HCEC 1CT (cell line): ENCODE data around the gene SDC1.
A peak's percentile ranks its signal among the peaks of the same experiment; 100 is the strongest.

Experiments
- DNase-seq: peaks from one replicate; pipeline ENCODE4 v3.0.0-alpha.2; 2017

Gene SDC1

DNA sequence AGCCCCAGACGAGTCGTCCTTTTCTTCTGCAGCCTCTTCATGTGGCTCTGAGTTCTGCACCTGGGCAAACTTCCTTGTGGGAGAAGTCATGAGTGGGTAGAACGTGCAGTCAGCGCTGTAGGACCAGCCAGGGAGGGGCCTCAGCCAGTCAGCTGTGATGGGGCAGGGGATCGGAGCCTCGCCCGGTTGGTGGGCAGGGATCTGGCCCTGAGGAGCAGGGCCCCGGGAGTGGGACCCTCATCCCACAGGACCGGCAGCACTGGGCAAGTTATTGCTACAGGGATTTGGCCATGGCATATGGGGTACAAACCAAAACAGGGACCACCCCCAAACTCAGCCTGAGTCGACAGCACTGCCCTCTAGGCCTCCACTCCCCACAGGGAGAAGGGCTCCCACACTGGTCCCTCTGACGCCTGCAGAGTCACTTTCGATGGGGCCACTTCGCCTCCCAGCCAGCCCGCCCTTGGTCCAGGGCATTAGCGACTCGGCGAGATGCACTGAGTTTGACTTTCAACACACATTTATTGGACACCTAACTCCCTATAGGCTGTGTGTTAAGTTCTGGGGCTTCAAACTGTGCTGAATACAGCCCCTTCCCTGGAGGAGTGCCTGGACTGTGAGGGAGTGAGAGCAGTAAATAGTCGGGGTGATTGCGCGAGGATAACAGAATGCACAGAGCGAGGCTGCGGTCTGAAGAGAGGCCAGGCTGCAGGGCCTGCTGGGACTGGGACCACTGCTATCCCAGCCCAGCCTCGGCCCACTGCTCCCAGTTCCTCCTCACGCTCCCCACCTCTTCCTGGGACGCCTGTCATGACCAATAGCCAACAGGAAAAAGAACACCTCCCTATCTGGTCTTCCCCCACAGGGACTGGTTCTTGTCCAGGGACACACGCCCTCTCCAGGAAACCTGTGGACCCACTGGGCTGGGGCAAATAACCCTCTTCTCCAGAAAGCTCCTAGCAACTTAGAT lies 55.9 kb downstream of the SDC1 start:
- DNase-seq, result no peak

DNA sequence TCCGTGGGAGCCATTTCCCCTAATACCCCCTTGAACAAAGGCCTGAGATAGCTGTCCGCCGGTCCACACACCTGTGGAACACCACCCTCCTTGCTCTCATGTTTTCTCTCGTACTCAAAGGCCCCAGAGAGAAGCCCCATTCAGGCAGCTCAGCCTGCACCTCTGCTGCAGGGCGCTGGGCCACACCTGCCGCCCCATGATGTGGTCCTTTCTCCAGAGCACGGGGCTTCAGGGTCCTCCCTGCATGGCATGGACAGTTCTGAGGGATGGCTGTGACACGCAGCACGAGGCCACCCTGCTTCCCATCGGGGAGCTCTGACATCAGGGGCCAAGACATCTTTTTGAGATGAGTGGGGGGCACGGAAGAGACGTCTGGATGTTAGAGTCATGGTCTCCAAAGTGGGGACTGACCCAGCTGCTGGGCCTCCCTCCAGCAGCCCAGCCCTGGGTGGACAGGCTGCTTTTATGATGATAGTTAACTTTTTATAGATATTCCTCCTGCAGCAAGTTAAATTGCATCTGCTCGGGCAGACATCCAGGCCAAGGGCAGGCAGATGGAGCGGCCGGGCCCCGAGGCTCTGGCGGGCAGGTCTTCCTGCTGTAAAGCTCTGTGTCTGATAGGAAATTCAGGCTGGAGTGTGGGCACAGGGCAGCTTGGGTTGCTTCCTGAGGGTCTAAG lies 56.7 kb downstream of the SDC1 start:
- DNase-seq, result no peak

DNA sequence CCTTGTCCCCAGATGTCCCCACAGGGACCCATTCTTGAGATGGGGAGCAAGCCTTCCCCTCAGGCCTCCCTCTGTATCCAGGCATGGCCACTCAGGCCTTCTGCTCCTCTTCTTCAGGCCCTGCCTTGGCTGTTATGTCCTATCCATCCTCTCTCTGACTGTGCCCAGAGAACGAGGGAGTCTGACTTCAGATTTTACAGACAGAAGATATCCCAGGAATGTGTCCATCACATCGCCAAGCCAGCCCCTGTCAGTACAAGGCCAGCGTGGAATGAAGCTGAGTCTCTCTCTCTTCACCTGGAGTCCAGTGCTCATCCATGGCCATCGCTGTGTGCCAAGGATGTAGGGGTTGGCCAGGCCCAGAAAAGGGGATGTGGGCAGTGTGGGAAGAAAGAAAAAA lies 57.6 kb downstream of the SDC1 start:
- no peak for DNase-seq

DNA sequence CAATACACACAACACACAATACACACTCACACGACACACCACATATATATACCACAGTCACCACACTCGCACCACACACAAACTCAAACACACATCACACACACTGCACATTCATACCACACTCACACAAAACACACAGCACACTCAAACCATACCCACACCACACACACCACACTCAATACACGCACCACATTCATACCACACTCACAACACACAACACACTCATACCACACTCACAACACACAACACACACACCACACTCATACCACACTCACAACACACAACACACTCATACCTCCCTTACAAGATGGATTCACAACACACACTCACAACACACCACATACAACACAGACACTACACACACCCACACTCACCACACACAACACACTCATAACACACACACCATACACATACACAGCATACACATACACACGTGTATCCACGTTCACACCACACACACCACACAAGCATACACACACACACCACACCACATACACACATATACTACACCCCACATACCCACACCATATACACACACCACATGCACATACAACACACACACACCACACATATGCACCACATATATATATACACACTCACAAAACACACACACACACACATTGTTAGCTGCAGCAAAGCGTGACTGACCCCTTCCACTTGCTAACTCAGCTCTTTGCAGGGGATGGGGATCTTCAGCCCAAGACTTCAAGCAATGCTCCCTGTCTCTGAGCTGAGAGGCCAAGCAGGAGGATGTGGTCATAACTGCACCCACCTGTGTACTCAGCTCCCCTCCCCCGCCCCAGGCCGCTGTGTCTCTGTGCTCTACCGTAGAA lies 59.0 kb downstream of the SDC1 start:
- DNase-seq, result no peak

DNA sequence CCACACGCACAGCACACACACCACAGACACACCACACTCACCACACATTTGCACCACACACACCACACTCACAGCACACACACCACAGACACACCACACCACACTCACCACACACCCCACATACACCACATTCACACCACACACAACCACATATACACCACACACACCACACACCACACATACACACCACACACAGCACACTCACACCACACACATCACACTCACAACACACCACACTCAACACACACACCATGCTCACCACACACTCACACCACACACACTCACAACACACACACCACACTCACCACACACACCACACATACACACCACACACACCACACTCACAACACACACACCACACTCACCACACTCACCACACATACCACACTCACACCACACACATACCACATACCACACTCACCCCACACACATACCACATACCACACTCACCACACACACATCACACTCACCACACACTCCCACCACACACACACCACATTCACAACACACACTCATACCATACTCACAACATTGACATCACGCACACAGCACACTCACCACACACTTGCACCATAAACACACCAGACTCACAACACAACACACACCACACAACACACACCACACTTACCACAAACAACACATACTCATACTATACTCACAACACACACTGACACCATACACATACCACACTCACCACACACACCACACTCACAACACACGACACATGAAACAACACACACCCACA lies 60.0 kb downstream of the SDC1 start:
- no peak for DNase-seq

DNA sequence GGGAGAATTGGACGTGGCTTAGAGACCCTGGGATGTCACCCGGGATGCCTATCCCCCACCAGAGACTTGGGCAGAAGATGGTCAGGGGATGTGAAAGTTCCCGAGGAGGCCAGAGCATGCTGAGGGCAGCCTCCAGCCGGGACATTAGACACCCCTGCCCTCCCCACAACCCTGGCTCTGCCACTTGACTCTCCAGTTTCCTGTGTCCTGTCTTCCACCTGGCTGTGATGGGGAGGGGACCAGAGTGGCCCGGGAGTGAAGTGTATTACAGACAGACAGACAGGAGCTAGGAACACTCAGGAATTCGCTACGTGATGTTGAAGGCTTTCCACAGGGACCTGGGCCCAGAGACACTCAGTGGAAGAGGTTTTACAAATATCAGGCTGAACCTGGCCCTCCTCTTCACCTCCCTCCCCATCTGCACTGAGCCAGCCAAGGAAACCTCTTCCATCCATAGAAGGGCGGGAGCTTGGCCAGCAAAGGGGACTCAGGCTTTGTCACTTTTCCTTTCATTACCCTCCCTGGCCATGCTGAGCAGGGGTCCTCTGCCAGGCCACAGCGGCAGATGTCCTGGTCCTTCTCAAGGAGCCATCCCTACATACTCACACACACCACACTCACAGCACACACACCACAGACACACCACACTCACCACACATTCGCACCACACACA lies 60.7 kb downstream of the SDC1 start:
- no peak for DNase-seq

DNA sequence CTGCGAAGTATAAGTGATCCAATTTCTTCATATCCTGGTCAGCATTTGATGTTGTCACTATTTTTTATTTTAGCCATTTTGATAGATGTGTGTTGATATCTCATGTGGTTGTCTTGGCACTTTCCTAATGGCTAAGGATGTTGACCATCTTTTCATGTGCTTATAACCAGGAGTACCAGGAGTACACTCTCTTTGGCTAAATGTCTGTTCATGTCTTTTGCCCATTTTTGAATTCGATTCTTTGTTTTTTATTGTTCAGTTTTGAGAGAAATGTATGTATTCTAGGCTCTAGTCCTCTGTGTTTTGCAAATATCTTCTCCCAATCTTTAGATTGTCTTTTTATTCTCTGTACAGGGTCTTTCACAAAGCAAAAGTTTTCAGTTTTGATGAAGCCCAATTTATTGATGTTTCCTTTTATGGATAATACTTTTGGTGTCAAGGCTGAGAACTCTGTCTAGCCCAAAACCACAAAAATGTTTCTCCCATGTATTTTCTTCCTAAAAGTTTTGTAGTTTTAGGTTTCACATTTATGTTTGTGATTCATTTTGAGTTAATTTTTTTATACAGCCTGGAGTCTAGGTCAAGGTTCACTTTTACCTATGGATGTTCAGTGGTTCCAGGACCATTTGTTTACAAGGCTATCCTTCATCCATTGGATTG lies 65.4 kb downstream of the SDC1 start:
- DNase-seq, result peak; percentile 34

DNA sequence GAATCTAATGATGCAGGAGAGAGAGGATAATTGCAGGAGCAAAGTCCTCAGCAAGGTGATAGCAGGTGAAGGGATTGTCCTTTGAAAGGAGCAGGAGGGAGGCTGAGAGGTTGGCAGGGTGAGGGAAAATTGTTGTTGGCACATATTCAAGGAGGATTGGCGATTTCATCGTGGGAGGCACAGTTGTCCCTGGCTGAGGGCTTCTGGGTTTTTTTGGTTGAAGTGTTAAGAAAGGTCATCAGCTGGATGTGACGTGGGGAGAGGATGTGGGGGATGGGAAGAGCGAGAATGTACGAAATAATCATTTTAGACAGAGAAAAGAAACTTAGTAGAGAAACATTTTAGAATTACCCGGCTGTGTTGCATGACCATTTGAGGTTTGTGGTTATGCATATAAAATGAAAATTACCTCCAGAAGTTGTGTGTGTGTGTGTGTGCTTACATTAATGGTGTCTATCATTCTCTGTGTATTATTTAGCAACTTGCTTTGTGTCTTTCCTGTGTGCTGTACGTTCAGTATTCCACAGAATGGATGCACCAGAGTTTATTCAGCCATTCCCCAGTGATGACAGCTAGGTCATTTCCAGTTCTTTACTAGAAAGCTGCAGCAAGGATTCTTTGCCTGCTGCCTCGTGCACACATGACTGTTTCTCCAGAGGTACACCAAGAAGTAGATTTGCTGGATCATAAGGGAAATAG lies 67.6 kb downstream of the SDC1 start:
- no peak for DNase-seq

DNA sequence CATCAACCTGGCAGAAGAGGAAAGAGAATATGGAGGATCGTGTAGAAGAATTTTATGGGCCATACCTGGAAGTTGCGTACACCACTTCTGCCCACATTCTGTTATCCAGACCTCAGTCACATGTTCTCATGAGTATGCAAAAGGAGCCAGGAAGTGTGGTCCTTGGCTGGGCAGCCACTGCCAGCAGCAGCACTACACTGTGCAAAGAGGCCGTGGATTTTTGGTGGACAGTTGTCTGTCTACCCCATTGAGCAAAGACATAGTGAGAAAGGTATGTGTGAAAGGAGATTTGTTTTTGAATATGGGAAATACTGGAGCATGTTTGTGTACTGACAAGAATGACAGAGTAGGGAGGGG lies 68.1 kb downstream of the SDC1 start:
- no peak for DNase-seq

DNA sequence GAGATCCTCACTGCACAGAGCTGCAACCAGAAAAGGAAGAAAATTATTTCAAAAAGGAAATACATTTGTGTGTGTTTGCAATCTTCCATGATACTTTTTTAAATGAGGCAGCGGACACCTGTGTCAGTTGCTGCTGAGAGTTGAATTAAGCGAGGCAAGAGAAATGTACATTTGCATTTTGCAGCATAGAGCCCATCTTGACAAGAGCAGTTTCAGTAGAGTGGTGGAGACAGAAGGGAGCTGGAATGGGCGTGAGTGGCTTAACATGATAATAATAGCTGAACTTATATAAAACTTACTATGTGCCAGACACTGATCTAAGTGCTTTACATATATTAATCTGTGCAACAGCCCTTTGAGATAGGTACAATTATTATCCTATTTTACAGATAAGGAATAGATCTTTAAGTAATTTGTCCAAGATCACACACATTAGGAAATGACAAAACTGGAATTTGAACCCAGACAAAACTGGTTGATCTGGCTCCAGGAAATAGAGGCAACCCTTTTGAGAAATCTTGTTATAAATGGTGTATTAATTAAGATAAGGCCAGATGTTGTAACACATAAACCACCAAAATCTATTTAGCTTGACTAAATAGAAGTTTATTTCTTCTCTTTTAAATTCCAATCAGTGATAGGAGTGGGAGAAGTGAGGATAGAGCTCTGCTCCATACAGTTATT lies 68.7 kb downstream of the SDC1 start:
- DNase-seq, result no peak

DNA sequence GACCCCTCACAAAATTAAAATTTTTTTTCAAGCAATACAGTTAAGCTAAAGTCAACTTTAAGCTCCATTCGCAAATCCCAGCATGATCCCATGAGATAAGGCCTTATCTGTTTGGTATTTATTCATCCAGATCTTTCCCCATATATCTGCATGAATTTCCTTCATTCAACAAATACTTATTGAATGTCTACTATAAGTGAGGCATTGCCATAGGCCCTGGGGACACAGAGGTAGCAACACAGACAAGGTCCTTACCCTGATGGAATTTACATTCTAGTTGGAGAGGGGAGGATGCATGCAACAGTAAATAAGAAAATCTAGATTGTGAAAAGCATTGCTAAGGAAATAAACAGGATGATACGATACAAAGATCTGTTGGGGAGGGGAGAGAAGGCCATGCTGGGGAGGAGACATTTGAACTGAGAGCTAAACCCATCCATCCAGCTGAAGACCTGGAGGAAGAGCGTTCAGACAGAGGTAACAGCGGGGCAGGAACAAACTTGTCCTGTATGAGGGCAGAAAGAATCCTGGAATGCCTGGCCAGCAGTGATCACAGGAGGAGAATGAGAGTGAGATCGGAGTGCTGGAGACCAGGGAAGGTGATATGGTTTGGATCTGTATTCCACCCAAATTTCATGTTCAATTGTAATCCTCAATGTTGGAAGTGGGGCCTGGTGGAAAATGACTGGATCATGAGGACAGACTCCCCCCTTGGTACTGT lies 71.6 kb downstream of the SDC1 start:
- DNase-seq, result no peak

DNA sequence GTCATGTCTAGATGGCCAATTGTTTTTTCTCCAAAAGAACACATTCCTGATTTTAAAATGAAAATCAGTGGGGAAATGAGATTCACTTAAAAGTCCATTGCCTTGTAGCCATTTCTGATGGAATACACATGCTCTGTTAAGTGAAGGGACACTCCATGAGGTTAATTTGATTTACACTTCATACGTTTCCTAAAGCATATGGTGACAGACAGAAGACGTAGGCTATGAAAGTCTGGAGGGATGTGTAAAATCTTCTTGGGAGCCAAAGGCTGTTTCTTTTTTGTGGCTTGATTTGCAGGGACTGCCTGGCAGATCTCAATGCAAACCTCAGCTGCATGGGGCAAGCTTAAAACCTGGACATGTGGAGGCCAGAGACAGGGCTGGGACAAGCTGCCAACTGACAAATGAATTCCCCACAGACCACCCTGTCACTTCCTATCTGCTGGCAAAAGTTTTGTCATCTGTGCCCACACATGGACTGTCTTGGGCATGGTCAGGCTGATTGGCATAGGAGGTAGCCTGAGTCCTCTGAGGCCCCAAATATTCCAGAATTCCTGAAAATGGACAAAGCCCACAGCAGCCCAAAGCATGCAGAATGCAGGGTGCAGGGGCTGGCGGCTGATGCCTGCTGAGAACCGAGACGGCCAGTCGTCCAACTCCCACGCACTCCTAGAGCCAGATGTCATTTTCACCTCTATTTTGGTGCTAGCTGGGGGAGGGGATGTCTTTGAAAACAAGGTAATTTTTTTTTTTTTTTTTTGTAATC lies 73.9 kb downstream of the SDC1 start:
- no peak for DNase-seq
